NB4 (cell line): ENCODE results near the gene TMEM82.

Experiments used
- DNase-seq: peaks from one replicate; pipeline ENCODE4 v3.0.0; 2010; ENCODE audit warnings: low read depth
- H3K4me3 ChIP-seq: one replicate; pipeline ENCODE4 v1.5.1; 2011; ENCODE audit warnings: mild to moderate bottlenecking, low read depth, low read length, moderate library complexity
- CTCF ChIP-seq: IDR thresholded peaks from one replicate; pipeline ENCODE4 v1.5.1; 2012; ENCODE audit warnings: low read depth, low read length
- MYC ChIP-seq: IDR thresholded peaks from 2 replicates; pipeline ENCODE4 v1.6.1; 2011; ENCODE audit warnings: low read depth, low read length
- POLR2A ChIP-seq: IDR thresholded peaks from 2 replicates; pipeline ENCODE4 v1.6.1; 2011; ENCODE audit warnings: mild to moderate bottlenecking; ENCODE audit not compliant: insufficient read length; ENCODE audit errors: extremely low read depth
- TF ChIP-seq, protein P1 (sequence below): IDR thresholded peaks from 2 replicates; pipeline ENCODE4 v1.6.1; 2011; ENCODE audit warnings: low read depth, low read length

Gene TMEM82

DNA sequence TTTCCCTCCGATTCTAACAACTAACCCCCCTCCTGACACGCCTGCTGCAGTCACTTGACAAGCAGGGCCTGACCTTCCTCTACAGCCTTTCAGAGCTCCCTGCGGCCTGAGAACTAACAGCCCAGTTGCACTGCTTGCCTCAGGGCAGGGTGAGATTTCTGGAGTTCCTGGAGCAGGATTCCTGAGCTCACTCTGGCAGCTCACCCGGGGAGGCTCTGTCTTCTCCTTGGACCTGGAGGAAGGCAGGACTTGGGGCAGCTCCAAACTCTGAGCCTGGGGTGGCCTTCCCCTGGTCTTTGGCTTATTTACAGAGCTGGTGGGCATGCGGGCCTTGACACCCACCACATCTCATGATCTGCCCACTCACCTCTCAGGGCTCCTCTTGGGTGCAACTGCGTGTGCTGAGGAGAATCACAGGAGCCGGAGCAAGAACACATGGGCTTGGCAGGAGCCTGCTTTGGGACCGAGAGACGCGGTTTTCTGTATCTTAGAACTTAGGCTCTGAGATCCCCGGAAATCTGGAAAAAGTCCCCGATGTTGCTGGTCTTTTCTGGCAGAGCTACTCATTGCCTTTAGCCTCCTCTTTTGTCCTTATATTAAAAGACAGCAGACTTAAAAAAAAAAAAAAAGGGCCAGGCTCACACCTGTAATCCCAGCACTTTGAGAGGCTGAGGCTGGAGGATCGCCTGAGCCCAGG lies 19.3 kb upstream of the TMEM82 start:
- no peak for TF ChIP-seq MYC
- TF ChIP-seq, protein P1, sequence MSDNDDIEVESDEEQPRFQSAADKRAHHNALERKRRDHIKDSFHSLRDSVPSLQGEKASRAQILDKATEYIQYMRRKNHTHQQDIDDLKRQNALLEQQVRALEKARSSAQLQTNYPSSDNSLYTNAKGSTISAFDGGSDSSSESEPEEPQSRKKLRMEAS: no peak
- TF ChIP-seq POLR2A: no peak
- no peak for TF ChIP-seq CTCF
- no peak for DNase-seq
- H3K4me3 ChIP-seq: no peak overlapping the region

- TF ChIP-seq POLR2A: no peak
- TF ChIP-seq CTCF: no peak
- no peak for TF ChIP-seq MYC
- TF ChIP-seq, protein P1: no peak
- no peak for DNase-seq
- H3K4me3 ChIP-seq: no peak overlapping the region
Measured at GRCh38 chr1:15723631-15724246, 18.6 kb upstream of the TMEM82 start.

GRCh38 chr1:15724949-15725880 lies 17.1 kb upstream of the TMEM82 start:
- H3K4me3 ChIP-seq: no peak overlapping the region
- TF ChIP-seq, protein P1: no peak
- TF ChIP-seq MYC (no peak), POLR2A (no peak)
- no peak for DNase-seq

DNA sequence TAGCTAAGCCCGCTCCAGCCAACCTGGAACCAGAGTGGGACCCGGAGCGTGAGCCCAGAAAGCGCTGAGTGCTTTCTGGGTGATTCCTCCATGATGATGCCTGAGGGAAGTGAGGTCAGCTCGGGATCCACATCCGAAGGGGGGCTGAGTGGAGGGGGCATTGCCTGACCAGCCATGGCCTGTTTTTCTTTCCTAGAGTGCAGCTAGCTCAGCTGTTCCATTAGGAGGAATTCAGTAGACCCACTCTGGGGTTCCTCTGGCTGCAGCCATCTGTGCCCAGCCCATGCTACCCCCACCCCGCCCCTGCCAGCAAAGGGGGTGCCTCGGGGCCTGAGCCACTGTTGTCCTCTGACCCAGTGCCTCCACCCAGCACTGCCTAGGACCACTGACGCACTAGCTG lies 15.8 kb upstream of the TMEM82 start:
- no peak overlapping the region for H3K4me3 ChIP-seq
- no peak for DNase-seq
- TF ChIP-seq CTCF (no peak), MYC (no peak), POLR2A (no peak)
- TF ChIP-seq, protein P1: no peak

GRCh38 chr1:15727021-15727420 lies 15.3 kb upstream of the TMEM82 start:
- no peak for TF ChIP-seq POLR2A
- no peak for TF ChIP-seq MYC
- TF ChIP-seq, protein P1: no peak
- no peak for TF ChIP-seq CTCF
- DNase-seq: no peak
- no peak overlapping the region for H3K4me3 ChIP-seq

DNA sequence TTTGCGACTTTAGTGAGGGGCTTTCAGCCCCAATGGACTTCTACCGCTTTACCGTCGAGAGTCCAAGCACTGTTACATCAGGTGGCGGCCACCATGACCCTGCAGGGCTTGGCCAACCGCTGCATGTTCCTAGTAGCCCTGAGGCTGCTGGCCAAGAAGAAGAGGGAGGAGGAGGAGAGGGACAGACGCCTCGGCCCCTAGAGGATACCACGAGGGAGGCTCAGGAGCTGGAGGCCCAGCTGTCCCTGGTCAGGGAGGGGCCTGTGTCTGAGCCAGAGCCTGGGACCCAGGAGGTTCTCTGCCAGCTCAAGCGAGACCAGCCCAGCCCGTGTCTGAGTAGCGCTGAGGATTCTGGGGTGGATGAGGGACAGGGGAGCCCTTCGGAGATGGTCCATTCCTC lies 14.9 kb upstream of the TMEM82 start:
- DNase-seq: no peak
- TF ChIP-seq, protein P1: no peak
- TF ChIP-seq POLR2A (no peak), MYC (no peak), CTCF (no peak)
- no peak overlapping the region for H3K4me3 ChIP-seq
